HL-60/S4 (cell line): ENCODE data around the gene TMTC1.
"Not testable (repeated sequence)": the region's sequence is repeated elsewhere in the genome, so short reads cannot be mapped to it uniquely, and the experiment has no call there.

ENCODE experiments used
- in situ Hi-C: fragments of 300-500 bp; cut with MboI; formaldehyde crosslinking; loops from 2 replicates; pipeline ENCODE4 v1.14.3; 2022; ENCODE audit warnings: low sequenced_read_pairs

TMTC1 gene

GRCh38 chr12:29580971-29581370, 202.8 kb downstream of the TMTC1 start:
- in situ Hi-C loops = no loop called here

GRCh38 chr12:29578731-29579130, 205.0 kb downstream of the TMTC1 start:
- in situ Hi-C loops = no loop called here

GRCh38 chr12:29578070-29578469, 205.7 kb downstream of the TMTC1 start:
- in situ Hi-C loops = no loop called here

- in situ Hi-C loops = no loop called here
These were observed 209.2 kb downstream of the TMTC1 start for GRCh38 chr12:29574500-29574899.

DNA sequence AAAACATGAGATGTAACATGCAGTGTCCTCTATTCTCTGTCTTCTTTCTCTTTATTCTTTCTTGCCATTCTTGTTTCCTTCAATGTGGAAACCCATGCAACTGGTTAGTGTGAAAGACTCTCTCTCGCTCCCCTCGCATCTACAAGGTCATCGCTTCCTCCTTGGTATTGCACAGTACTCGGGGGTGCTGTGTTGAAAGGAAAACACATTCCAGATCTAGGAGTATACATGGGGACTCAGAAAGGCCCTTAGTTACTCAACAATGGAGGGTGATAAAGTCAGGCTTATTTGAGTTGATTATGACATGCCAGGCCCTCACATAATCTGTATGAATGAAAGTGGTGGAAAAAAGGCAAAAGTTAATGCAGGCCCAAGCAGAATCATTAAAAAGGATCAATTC, 210.8 kb downstream of the TMTC1 start:
- in situ Hi-C loops = no loop called here

DNA sequence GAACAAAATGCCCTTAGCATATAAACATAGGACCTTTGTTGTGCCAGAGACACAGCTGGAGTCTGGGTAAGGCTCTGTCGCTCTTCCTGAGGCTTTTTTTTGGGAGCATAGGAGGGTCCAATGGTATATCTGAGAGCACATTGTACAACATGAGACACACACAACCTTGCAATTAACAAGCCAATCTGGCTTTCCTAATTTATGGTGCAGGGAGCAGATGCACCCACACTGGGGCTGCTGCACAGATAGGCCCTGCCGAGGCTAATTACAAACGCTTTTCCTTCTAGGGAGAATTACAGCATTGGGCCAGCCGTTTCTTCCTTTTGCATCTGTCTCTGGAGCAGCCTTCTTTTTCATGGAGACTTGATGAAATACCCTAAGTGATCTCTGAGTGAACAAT, 211.3 kb downstream of the TMTC1 start:
- in situ Hi-C loops = no loop called here

DNA sequence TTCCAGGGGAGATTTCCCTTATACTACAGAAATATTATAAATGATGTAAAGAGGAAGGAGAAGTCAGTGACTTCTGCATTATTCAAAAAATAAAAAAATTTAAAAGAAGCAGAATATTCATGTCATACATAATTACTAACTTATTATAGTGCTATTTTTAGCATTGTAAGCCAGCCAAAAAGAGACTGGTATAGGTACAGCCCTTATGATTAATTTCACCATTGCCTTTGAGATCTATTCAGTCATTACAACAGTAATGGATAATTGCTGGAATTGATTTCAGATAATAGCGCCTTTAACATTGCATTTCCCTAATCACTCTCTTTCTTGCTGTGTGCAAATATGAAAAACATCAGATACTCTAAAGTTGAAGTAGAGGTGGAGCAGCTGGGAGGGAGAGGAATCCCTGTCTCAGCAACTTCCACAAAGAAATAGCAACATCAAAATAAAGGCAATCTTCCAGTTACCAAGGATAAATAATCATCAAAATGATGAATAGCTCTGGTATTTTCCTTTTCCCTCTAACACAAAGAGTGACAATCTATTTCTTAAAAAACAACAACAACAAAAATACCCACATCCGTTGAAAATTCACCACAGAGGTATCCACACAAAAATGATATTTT, 214.5 kb downstream of the TMTC1 start:
- in situ Hi-C loops = no loop called here

GRCh38 chr12:29566441-29566840, 217.3 kb downstream of the TMTC1 start:
- in situ Hi-C loops = no loop called here

DNA sequence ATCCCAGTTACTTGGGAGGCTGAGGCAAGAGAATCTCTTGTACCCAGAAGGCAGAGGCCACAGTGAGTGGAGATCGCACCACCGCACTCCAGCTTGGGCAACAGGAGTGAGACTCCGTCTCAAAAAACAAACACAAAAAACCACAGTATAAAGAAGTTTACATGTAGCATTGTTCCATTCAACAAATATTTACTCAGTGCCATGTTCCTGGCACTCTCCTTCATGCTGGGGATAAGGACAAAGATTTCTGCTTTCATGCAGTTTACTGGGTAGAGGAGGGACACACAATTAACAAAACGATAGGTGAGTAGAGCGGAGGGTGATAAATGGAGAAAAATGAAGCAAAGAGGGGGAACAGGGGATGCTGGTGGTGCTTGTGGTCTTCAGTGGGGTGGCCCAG, 218.0 kb downstream of the TMTC1 start:
- in situ Hi-C loops = no loop called here

DNA sequence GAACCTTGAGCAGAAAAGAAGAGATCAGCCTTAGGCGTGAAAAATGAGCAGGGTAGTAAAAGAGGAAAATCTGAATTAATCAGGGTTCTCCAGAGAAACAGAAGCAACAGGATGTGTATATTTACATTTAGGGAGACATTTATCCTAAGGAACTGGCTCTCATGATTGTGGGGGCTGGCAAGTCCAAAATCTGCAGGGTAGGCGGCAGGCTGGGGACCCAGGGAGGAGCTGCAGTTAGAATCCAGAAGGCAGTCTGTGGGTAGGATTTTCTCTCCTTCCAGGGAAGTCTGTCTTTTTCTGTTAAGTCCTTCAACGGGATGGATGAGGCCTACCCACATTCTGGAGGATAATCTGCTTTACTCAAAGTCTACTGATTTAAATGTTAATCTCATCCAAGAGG, 218.8 kb downstream of the TMTC1 start:
- in situ Hi-C loops = no loop called here

- in situ Hi-C loops = no loop called here
These were observed 220.1 kb downstream of the TMTC1 start for GRCh38 chr12:29563636-29564035.

DNA sequence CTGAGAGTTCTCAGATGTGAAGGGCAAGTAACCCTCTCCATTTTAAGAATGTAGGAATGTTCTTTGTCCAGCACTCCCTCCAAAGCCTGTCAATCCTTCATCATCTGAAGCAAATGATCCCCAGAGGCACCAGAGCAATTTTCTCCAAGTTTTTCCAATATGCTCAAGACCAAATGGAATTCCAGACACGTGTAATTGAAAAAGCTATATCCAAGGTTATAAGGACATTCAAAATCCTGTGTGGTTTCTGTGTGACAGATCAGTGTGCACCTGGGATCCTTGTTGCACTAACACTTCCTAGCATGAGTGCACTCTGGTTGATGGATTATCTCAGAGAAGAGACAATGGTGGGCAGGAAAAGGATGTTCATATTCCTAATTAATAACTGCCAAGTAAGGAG, 220.7 kb downstream of the TMTC1 start:
- in situ Hi-C loops = no loop called here

GRCh38 chr12:29562110-29562804, 221.5 kb downstream of the TMTC1 start:
- in situ Hi-C loops = no loop called here

DNA sequence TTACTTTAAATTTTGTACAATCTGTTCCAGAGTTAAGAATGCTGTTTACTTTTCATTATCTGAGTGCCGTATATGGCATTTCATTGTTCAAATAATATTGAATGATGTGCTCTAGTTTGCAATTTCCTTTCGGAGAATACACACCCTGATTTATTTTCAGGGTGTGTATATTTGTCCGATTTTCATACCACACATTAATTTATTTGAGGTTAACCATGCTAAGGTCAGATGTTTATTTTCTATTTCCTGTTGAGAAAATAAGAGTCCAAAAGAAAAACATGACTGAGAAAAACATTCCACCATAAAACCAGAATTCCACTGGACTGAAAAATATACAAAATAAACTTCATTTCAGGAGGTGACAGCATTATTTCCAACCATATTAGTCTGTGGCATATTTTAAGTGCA, 222.1 kb downstream of the TMTC1 start:
- in situ Hi-C loops = no loop called here

- in situ Hi-C loops = no loop called here
These were observed 224.5 kb downstream of the TMTC1 start for GRCh38 chr12:29559198-29559597.

DNA sequence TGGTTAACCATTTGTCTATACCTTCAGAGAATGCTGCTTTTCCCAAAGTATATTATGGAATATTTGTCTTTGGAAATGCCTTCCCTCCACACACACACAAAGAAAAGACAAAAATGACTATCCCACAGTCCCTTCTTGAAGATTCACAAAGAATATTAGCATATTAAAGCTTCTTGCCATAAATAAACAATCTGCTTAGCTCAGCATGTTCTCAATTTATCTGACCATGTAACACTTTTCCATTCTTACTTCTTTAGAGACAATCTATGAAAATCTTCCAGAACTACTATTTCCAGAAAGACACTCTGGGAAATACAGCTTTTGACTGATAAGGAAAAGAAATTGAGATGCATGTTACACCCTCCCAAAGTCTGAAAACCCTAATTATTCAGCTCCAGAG, 227.4 kb downstream of the TMTC1 start:
- in situ Hi-C loops = no loop called here

- in situ Hi-C loops = not testable (repeated sequence)
These were observed 228.3 kb downstream of the TMTC1 start for GRCh38 chr12:29555451-29555850.

DNA sequence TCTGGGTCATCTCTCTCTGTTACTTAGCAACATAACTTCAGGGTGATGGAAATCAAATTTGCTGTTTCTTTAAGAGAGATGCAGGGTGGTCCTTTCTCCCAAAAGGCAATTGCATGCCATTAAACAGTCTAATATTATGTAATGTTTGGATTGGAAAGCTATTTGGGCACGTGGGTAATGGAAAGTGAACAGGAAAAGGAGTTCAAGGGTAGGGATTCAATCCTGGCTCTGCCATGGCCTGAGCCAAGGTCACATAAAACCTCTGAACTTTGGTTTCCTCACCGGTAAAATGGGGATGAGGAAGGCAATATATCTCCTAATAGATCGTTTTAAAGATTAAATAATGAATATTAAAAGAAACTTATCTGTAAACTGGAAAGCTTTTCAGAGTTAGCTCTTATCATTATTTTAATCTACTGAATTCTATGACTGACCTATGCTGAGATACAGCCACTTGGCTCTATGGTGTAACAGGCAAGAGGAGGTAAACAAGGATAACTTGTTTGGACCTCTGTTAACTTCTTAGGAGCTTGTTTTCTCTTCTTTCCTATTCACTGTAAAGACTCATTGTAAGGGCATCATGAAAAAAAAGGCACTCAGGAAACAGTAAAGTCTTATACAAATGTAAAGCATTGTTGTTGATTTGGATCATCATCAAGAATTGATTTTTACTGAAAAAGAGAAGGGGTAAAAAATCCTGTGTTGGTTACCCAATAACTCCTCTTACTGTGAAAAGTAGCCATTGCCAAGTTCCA, 230.6 kb downstream of the TMTC1 start:
- in situ Hi-C loops = no loop called here

- in situ Hi-C loops = no loop called here
These were observed 231.3 kb downstream of the TMTC1 start for GRCh38 chr12:29552324-29552927.

DNA sequence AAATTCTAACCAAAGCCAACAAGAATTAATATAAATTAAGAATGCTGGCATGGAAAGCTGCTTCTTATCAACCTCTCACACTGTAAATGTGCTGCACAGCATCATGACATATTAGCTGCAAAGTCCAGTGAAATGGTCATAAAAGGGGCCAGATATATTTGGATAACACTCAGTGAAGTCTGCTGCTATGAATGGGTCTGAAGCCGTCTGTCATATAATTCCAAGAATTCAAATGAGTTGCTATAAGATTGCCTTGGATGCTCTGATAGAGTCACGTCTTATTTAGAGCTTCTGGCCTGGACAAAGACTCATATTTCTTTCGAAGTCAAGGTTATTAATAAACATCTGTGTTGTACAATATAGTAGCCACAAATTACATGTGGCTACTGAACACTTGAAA, 231.9 kb downstream of the TMTC1 start:
- in situ Hi-C loops = no loop called here

- in situ Hi-C loops = loop anchor here (25.0 kb wide), 1 partner anchor 339 kb away; no protein-coding TSS in a partner anchor
These were observed 235.9 kb downstream of the TMTC1 start for GRCh38 chr12:29547864-29548263.
